Measurements from ENCODE around the gene GAN.

The GAN gene

GRCh38 chr16:81405702-81406113 lies 90.9 kb downstream of the GAN start:
- TF ChIP-seq EGR1 (IDR thresholded peaks at IDR 0.05) (no peak), NFIC (IDR thresholded peaks at IDR 0.05) (0 out of 2 replicates have a peak, but pooled peaks have one; percentile 23), TAF1 (IDR thresholded peaks at IDR 0.05; ENCODE audit: low read depth) (no peak), FOXM1 (IDR thresholded peaks at IDR 0.05; ENCODE audit: borderline replicate concordance, low read depth) (no peak), CREB1 (IDR thresholded peaks at IDR 0.05; ENCODE audit: low read depth) (no peak), TCF12 (IDR thresholded peaks at IDR 0.05; ENCODE audit: low read depth) (peak; percentile 78), EP300 (IDR thresholded peaks at IDR 0.05; ENCODE audit: borderline replicate concordance) (peak; percentile 54; the same call in 1 of the 2 replicates), RAD21 (IDR thresholded peaks at IDR 0.05; ENCODE audit: low read depth) (peak; percentile 5; the same call in 1 of the 2 replicates), TEAD4 (IDR thresholded peaks at IDR 0.05) (peak; percentile 94), ZBTB7A (IDR thresholded peaks at IDR 0.05; ENCODE audit: low read depth) (no peak), YY1 (IDR thresholded peaks at IDR 0.05; ENCODE audit: low read depth) (no peak), CEBPB (IDR thresholded peaks at IDR 0.05) (no peak; the same call in 1 of the 2 replicates)
- TF ChIP-seq, protein P1, sequence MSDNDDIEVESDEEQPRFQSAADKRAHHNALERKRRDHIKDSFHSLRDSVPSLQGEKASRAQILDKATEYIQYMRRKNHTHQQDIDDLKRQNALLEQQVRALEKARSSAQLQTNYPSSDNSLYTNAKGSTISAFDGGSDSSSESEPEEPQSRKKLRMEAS (IDR thresholded peaks at IDR 0.05): no peak
- TF ChIP-seq, protein P2, sequence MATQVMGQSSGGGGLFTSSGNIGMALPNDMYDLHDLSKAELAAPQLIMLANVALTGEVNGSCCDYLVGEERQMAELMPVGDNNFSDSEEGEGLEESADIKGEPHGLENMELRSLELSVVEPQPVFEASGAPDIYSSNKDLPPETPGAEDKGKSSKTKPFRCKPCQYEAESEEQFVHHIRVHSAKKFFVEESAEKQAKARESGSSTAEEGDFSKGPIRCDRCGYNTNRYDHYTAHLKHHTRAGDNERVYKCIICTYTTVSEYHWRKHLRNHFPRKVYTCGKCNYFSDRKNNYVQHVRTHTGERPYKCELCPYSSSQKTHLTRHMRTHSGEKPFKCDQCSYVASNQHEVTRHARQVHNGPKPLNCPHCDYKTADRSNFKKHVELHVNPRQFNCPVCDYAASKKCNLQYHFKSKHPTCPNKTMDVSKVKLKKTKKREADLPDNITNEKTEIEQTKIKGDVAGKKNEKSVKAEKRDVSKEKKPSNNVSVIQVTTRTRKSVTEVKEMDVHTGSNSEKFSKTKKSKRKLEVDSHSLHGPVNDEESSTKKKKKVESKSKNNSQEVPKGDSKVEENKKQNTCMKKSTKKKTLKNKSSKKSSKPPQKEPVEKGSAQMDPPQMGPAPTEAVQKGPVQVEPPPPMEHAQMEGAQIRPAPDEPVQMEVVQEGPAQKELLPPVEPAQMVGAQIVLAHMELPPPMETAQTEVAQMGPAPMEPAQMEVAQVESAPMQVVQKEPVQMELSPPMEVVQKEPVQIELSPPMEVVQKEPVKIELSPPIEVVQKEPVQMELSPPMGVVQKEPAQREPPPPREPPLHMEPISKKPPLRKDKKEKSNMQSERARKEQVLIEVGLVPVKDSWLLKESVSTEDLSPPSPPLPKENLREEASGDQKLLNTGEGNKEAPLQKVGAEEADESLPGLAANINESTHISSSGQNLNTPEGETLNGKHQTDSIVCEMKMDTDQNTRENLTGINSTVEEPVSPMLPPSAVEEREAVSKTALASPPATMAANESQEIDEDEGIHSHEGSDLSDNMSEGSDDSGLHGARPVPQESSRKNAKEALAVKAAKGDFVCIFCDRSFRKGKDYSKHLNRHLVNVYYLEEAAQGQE (IDR thresholded peaks at IDR 0.05; ENCODE audit: low read depth): no peak
- TF ChIP-seq, protein P3, sequence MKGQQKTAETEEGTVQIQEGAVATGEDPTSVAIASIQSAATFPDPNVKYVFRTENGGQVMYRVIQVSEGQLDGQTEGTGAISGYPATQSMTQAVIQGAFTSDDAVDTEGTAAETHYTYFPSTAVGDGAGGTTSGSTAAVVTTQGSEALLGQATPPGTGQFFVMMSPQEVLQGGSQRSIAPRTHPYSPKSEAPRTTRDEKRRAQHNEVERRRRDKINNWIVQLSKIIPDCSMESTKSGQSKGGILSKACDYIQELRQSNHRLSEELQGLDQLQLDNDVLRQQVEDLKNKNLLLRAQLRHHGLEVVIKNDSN (IDR thresholded peaks at IDR 0.05): no peak

DNA sequence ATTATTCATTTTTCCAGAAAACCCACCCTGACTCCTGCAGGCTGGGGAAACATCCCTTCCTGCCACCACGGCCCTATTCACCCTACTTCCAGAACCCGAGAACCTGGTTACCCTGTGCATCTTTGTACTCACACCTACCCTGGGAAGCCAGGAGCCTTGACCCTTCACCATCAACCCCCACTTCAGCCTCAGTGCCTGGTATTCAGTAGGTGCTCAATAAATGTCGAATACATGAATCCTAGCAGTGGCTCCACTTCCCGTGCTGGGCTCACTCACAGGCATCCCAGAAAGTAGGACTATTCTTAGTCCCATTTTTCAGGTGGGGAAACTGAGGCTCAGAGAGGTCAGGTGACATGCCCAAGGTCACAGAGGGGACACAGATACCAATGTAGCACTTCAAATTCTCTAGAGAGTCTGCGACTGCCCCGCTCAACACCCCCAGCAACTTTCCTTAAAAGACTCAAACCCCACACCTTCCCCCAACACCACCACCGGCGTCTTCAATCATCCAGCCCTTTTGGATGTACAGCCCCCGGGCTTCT lies 93.7 kb downstream of the GAN start:
- TF ChIP-seq EGR1 (IDR thresholded peaks at IDR 0.05) (no peak), CEBPB (IDR thresholded peaks at IDR 0.05) (no peak)
- TF ChIP-seq, protein P3 (IDR thresholded peaks at IDR 0.05): no peak

DNA sequence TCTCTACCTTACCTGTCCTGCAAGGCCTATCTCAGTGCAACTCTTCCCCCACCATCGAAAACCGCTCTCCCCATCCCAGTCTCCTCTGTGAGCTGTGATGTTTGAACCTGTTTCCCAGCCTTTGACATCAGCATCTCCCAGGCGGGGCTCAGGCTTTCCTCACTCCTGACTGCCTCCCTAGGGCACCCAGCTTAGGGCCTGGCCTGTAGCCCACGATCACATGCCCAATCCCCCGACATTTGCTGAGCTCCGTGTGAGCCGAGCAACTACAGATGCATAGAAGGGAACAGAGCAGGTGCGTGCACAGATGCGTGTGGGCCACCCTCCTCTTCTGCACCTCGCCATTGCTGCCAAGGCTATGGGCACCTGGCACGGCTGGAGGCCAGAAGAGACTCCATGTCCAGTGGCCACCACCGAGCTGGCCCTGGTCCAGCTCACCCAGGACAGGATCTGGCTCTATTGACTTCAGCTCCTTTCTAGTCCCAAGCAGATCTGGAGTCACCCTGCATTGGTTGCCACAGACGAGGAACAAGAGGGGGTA lies 94.3 kb downstream of the GAN start:
- no peak for TF ChIP-seq CREB1 (IDR thresholded peaks at IDR 0.05; ENCODE audit: low read depth)
- TF ChIP-seq YY1 (IDR thresholded peaks at IDR 0.05; ENCODE audit: low read depth): no peak
- TF ChIP-seq CEBPB (IDR thresholded peaks at IDR 0.05): no peak
- TF ChIP-seq, protein P3 (IDR thresholded peaks at IDR 0.05): no peak
- no peak for TF ChIP-seq EGR1 (IDR thresholded peaks at IDR 0.05)
- no peak for TF ChIP-seq RAD21 (IDR thresholded peaks at IDR 0.05; ENCODE audit: low read depth)
- no peak for TF ChIP-seq TAF1 (IDR thresholded peaks at IDR 0.05; ENCODE audit: low read depth)
- no peak for TF ChIP-seq ZBTB7A (IDR thresholded peaks at IDR 0.05; ENCODE audit: low read depth)
- no peak for TF ChIP-seq TCF12 (IDR thresholded peaks at IDR 0.05; ENCODE audit: low read depth)
- TF ChIP-seq, protein P2 (IDR thresholded peaks at IDR 0.05; ENCODE audit: low read depth): no peak
- TF ChIP-seq NFIC (IDR thresholded peaks at IDR 0.05): no peak
- TF ChIP-seq, protein P1 (IDR thresholded peaks at IDR 0.05): no peak
- no peak for TF ChIP-seq EP300 (IDR thresholded peaks at IDR 0.05; ENCODE audit: borderline replicate concordance)
- TF ChIP-seq TEAD4 (IDR thresholded peaks at IDR 0.05): no peak
- TF ChIP-seq FOXM1 (IDR thresholded peaks at IDR 0.05; ENCODE audit: borderline replicate concordance, low read depth): no peak

GRCh38 chr16:81410643-81411293 lies 96.0 kb downstream of the GAN start:
- TF ChIP-seq CREB1 (IDR thresholded peaks at IDR 0.05; ENCODE audit: low read depth) (no peak), RAD21 (IDR thresholded peaks at IDR 0.05; ENCODE audit: low read depth) (no peak), EP300 (IDR thresholded peaks at IDR 0.05; ENCODE audit: borderline replicate concordance) (no peak), CEBPB (IDR thresholded peaks at IDR 0.05) (no peak), TEAD4 (IDR thresholded peaks at IDR 0.05) (no peak), ZBTB7A (IDR thresholded peaks at IDR 0.05; ENCODE audit: low read depth) (no peak), EGR1 (IDR thresholded peaks at IDR 0.05) (no peak), FOXM1 (IDR thresholded peaks at IDR 0.05; ENCODE audit: borderline replicate concordance, low read depth) (no peak)
- TF ChIP-seq, protein P2 (IDR thresholded peaks at IDR 0.05; ENCODE audit: low read depth): no peak
- TF ChIP-seq, protein P1 (IDR thresholded peaks at IDR 0.05): no peak
